Stimulated activated CD8-positive, alpha-beta memory T cell treated with anti-CD3 and anti-CD28 coated beads, Interleukin-4, amount 100 ng/mL, for 24 hours (primary cell): Measurements from ENCODE around the gene PFAS.

Source experiments
- DNase-seq: peaks from one replicate; pipeline ENCODE4 v3.0.0-alpha.2; 2020; ENCODE audit warnings: low read depth

The PFAS gene

GRCh38 chr17:8300627-8301242 is 51.6 kb downstream of the PFAS start:
- peak; percentile 20 for DNase-seq

- DNase-seq, result no peak
These were observed 61.6 kb downstream of the PFAS start for GRCh38 chr17:8310601-8311123.

DNA sequence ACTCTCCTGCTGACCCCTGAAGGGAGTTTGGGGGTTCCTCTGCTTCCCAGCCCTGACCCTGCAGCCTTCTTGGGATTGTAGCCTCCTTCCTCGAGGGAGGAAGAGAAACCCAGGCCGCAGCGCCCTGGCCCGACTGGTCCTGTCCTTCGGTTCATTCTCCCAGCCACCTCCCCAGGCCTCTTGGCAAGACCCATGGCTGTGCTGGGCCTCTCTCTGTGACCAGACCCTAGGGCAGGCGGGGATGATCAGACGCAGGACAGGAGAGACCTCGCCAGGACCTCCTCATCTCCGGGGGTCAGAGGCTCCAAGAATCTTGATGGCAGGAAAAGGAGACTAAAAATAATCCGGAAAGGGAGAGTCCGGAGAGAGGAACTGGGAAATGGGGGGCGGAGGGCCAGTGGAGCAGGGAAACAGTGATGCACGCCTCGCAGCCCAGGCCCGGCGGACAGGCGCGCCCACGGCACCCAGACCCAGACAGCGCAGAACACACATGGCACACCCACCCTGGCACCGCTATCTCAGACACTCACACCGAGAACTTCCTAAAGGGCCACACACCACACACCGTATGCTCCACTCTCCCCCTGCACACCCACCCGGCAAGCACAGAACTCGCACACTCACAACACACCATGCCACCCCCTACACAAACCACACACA is 62.2 kb downstream of the PFAS start:
- no peak for DNase-seq

DNA sequence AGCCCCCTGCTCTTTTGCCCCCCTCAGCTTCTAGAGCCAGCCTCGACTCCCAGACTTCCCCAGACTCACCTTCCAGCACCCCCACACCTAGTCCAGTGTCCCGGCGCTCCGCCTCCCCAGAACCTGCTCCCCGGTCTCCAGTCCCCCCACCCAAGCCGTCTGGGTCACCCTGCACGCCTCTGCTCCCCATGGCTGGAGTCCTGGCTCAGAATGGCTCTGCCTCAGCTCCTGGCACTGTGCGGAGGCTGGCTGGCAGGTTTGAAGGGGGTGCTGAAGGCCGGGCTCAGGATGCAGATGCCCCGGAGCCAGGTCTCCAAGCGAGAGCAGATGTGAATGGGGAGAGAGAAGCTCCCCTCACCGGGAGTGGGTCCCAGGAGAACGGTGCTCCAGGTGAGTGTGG is 63.2 kb downstream of the PFAS start:
- DNase-seq, result no peak

GRCh38 chr17:8312726-8313600 is 63.9 kb downstream of the PFAS start:
- DNase-seq, result no peak

GRCh38 chr17:8314797-8315763 is 66.0 kb downstream of the PFAS start:
- DNase-seq, result no peak

DNA sequence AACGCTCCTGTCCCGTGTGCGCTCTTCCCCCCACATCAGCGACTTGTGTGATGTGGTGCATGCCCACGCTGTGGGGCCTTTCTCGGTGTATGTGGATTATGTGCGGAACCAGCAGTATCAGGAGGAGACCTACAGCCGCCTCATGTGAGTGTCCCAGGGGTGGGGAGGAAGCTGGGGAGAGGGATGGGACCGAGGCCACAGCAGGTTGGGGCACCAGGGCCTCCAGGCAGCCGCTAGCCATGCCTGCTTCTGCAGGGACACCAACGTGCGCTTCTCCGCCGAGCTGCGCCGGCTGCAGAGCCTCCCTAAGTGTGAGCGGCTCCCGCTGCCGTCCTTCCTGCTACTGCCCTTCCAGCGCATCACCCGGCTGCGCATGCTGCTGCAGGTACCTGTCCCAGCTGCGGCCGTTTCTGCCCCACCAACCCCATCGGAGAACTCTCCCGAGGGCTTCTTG is 66.7 kb downstream of the PFAS start:
- DNase-seq, result no peak

GRCh38 chr17:8318010-8318935 is 69.2 kb downstream of the PFAS start:
- no peak for DNase-seq
